C4-2B (cell line): ENCODE results near the gene LYSMD4.

Experiments
- CTCF ChIP-seq: fragments of 450-650 bp; conservative IDR thresholded peaks from 2 replicates; pipeline ENCODE4 v1.5.1; 2017; ENCODE audit warnings: mild to moderate bottlenecking
- ZFX ChIP-seq: fragments of 450-650 bp; IDR thresholded peaks from 2 replicates; pipeline ENCODE4 v1.6.1; 2017

GRCh38 chr15:99763827-99764226, 30.6 kb upstream of the LYSMD4 start:
- no peak for TF ChIP-seq CTCF
- no peak for TF ChIP-seq ZFX
